K562 (cell line): ENCODE data around the gene APPL2. TPM values are rescaled to one million over a fixed set of nuclear protein-coding genes. Genes with fewer than 3 reads are reported as not detected.

Experiments used
- ADNP ChIP-seq: fragments of 200-800 bp; sonication (Bioruptor generic); IDR thresholded peaks from 2 replicates; pipeline ENCODE4 v1.6.1; 2016; ENCODE audit warnings: missing genetic modification characterization, missing compliant biosample characterization
- ASH1L ChIP-seq: fragments of 450-650 bp; IDR thresholded peaks from 2 replicates; pipeline ENCODE4 v1.6.1; 2018; ENCODE audit warnings: borderline replicate concordance, mild to moderate bottlenecking, low read depth; ENCODE audit not compliant: partially characterized antibody
- BCL6 ChIP-seq: fragments of 250-450 bp; sonication (Bioruptor Pico); IDR thresholded peaks from 2 replicates; pipeline ENCODE4 v1.4.0; 2020
- ELK1 ChIP-seq: sonication (generic); formaldehyde crosslinking; IDR thresholded peaks from 2 replicates; pipeline ENCODE4 v1.8.1; 2022; ENCODE audit warnings: missing genetic modification reagents
- HMGN3 ChIP-seq: IDR thresholded peaks from 2 replicates; pipeline ENCODE4 v1.6.1; 2011; ENCODE audit warnings: borderline replicate concordance, low read depth, mild to moderate bottlenecking, mixed read lengths, low read length; ENCODE audit not compliant: insufficient read length; ENCODE audit errors: extremely low read depth
- LCOR ChIP-seq: sonication (generic); formaldehyde crosslinking; IDR thresholded peaks from 2 replicates; pipeline ENCODE4 v1.8.0; 2022; ENCODE audit warnings: mild to moderate bottlenecking, missing genetic modification reagents
- MCM7 ChIP-seq, 2 experiments: fragments of 450-650 bp; IDR thresholded peaks; 2 replicates each; pipeline ENCODE4 v1.6.1; 2016 to 2018
- MYC ChIP-seq, 2 experiments: fragments of 250-450 bp in 1 of 2; sonication (Bioruptor Pico) in 1 of 2; IDR thresholded peaks; 2 replicates each; pipeline versions ENCODE4 v1.5.1 to v1.6.1; 2012 to 2021; ENCODE audit warnings: low read depth in 2 of 2, borderline replicate concordance in 1 of 2, improper control_type of control experiment in 1 of 2, low read length in 1 of 2, mild to moderate bottlenecking in 1 of 2, moderate library complexity in 1 of 2
- PHTF2 ChIP-seq: fragments of 250-450 bp; sonication (Bioruptor Pico); IDR thresholded peaks from 2 replicates; pipeline ENCODE4 v1.5.0; 2021; ENCODE audit warnings: mild to moderate bottlenecking
- POLR2H ChIP-seq: IDR thresholded peaks from 2 replicates; pipeline ENCODE4 v1.6.1; 2016; ENCODE audit warnings: missing genetic modification characterization, low read depth, mild to moderate bottlenecking, control low read depth, missing compliant biosample characterization, moderate library complexity
- PRPF4 ChIP-seq: fragments of 200-400 bp; formaldehyde crosslinking; IDR thresholded peaks from one replicate; pipeline ENCODE4 v1.6.1; 2017; ENCODE audit warnings: low read length, low read depth, mild to moderate bottlenecking; ENCODE audit not compliant: insufficient read depth, poor library complexity, severe bottlenecking
- SIN3A ChIP-seq, 2 experiments: fragments of 150-350 bp in 1 of 2; IDR thresholded peaks; 2 replicates each; pipeline ENCODE4 v1.6.1; 2011 to 2016; ENCODE audit warnings: borderline replicate concordance in 2 of 2, low read depth in 2 of 2, low read length in 2 of 2, mild to moderate bottlenecking in 2 of 2, moderate library complexity in 2 of 2; ENCODE audit not compliant: control insufficient read depth in 1 of 2
- TAF7 ChIP-seq: fragments of 450-650 bp; IDR thresholded peaks from 2 replicates; pipeline ENCODE4 v1.6.1; 2016; ENCODE audit warnings: missing genetic modification characterization, missing compliant biosample characterization
- TFAP4 ChIP-seq: sonication (generic); formaldehyde crosslinking; IDR thresholded peaks from 2 replicates; pipeline ENCODE4 v1.8.0; 2022; ENCODE audit warnings: missing genetic modification reagents, mild to moderate bottlenecking, moderate library complexity, borderline replicate concordance
- YY1 ChIP-seq, 3 experiments: IDR thresholded peaks; 2 replicates each; pipeline ENCODE4 v1.6.1; 2011; ENCODE audit warnings: low read length in 2 of 3, mild to moderate bottlenecking in 2 of 3, moderate library complexity in 2 of 3, borderline replicate concordance in 1 of 3, control low read depth in 1 of 3, low read depth in 1 of 3; ENCODE audit not compliant: insufficient read depth in 3 of 3, insufficient replicate concordance in 2 of 3, control insufficient read depth in 1 of 3, insufficient read length in 1 of 3; ENCODE audit errors: extremely low read depth in 1 of 3
- ZNF121 ChIP-seq: sonication (generic); formaldehyde crosslinking; conservative IDR thresholded peaks from 2 replicates; pipeline ENCODE4 v1.8.0; 2022; ENCODE audit warnings: missing genetic modification reagents
- ZNF23 ChIP-seq: fragments of 250-450 bp; sonication (Bioruptor Pico); IDR thresholded peaks from 2 replicates; pipeline ENCODE4 v1.4.0; 2020; ENCODE audit warnings: mild to moderate bottlenecking
- ZNF311 ChIP-seq: fragments of 250-450 bp; sonication (Bioruptor Pico); IDR thresholded peaks from 2 replicates; pipeline ENCODE4 v1.4.0; 2020; ENCODE audit warnings: mild to moderate bottlenecking, moderate library complexity
- ZNF76 ChIP-seq: fragments of 250-450 bp; sonication (Bioruptor Pico); IDR thresholded peaks from 2 replicates; pipeline ENCODE4 v1.4.0; 2020; ENCODE audit warnings: mild to moderate bottlenecking, moderate library complexity, borderline replicate concordance
- polyA plus RNA-seq, 8 experiments: library from polyadenylated mRNA; depleted of rRNA in 4 of 8; stranded (reverse) in 5 of 8; unstranded in 3 of 8; fragments of >200 nt; fragmentation: Nextera tagmentation in 2 of 8; fragmentation: Illumina TruSeq in 1 of 8; extraction: Ambion mirVana in 2 of 8; extraction: Trizol in 1 of 8; gene quantifications; 2 replicates each; pipeline versions ENCODE4 v1.2.1 to v1.2.3, GENCODE V29; 2011 to 2014; ENCODE audit warnings: inconsistent platforms in 1 of 8, missing spikeins in 1 of 8
- total RNA-seq, 7 experiments: library from RNA; depleted of rRNA in 6 of 7; stranded (reverse); fragments of >200 nt in 6 of 7; fragmentation: Illumina TruSeq in 2 of 7; extraction: Trizol in 2 of 7; gene quantifications; 2 replicates each; pipeline versions ENCODE4 v1.2.1 to v1.2.3, GENCODE V29; 2011 to 2021; ENCODE audit warnings: low replicate concordance in 1 of 7
- TF ChIP-seq, protein P1 (sequence below): fragments of 450-650 bp; IDR thresholded peaks from 2 replicates; pipeline ENCODE4 v1.6.1; 2016
- TF ChIP-seq, protein P2 (sequence below), 2 experiments: fragments of 450-650 bp in 1 of 2; IDR thresholded peaks; 2 replicates each; pipeline ENCODE4 v1.6.1; 2011 to 2017; ENCODE audit warnings: low read depth in 2 of 2, antibody characterized with exemption in 1 of 2, borderline replicate concordance in 1 of 2, low read length in 1 of 2, mild to moderate bottlenecking in 1 of 2, mixed read lengths in 1 of 2; ENCODE audit not compliant: control insufficient read depth in 1 of 2

Gene APPL2
- total and polyA plus RNA-seq, 9 of the 15 experiments (the other 6 are each of a cell fraction or from before 2014, with no cell fraction given): 2.1 to 14.4 (median 8.2) TPM

DNA sequence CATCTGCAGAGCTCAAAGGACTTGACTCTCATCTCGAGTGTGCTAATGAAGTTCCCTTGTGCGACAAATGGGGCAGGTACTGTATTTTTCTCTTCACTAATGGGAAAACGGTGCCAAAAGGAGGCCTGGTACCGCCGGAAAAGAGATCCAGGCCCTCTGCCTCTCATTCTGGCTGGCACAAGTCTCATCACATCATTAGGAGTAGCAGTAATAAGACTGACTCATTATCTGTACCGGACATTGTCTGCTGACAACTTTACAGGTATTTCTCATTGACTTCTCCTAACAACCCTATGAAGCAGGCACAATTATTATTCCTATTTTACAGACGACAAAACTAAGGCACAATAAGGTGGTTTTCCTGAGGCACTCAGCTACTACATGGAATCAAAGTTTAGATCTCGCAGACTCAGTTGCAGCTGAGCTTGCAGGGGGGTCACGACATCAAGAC is 668 bp downstream of the APPL2 start (continued):
- TF ChIP-seq BCL6 (CRISPR knock-in tag): no peak
- TF ChIP-seq ZNF76: no peak
- TF ChIP-seq ELK1 (CRISPR knock-in tag): no peak
- no peak for TF ChIP-seq ZNF23 (CRISPR knock-in tag)
- no peak for TF ChIP-seq TFAP4 (CRISPR knock-in tag)
- TF ChIP-seq MCM7 (IDR thresholded peaks at IDR 0.05): no peak
- no peak for TF ChIP-seq PHTF2 (CRISPR knock-in tag)
- TF ChIP-seq, protein P1, sequence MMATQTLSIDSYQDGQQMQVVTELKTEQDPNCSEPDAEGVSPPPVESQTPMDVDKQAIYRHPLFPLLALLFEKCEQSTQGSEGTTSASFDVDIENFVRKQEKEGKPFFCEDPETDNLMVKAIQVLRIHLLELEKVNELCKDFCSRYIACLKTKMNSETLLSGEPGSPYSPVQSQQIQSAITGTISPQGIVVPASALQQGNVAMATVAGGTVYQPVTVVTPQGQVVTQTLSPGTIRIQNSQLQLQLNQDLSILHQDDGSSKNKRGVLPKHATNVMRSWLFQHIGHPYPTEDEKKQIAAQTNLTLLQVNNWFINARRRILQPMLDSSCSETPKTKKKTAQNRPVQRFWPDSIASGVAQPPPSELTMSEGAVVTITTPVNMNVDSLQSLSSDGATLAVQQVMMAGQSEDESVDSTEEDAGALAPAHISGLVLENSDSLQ: no peak
- no peak for TF ChIP-seq POLR2H (tag)
- TF ChIP-seq HMGN3: no peak
- no peak for TF ChIP-seq TAF7 (tag)
- peak; percentile 77 for TF ChIP-seq ADNP (tag)
- no peak for TF ChIP-seq ZNF121 (CRISPR knock-in tag)
- no peak for TF ChIP-seq ZNF311 (CRISPR knock-in tag)
- TF ChIP-seq, protein P2, sequence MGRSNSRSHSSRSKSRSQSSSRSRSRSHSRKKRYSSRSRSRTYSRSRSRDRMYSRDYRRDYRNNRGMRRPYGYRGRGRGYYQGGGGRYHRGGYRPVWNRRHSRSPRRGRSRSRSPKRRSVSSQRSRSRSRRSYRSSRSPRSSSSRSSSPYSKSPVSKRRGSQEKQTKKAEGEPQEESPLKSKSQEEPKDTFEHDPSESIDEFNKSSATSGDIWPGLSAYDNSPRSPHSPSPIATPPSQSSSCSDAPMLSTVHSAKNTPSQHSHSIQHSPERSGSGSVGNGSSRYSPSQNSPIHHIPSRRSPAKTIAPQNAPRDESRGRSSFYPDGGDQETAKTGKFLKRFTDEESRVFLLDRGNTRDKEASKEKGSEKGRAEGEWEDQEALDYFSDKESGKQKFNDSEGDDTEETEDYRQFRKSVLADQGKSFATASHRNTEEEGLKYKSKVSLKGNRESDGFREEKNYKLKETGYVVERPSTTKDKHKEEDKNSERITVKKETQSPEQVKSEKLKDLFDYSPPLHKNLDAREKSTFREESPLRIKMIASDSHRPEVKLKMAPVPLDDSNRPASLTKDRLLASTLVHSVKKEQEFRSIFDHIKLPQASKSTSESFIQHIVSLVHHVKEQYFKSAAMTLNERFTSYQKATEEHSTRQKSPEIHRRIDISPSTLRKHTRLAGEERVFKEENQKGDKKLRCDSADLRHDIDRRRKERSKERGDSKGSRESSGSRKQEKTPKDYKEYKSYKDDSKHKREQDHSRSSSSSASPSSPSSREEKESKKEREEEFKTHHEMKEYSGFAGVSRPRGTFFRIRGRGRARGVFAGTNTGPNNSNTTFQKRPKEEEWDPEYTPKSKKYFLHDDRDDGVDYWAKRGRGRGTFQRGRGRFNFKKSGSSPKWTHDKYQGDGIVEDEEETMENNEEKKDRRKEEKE (IDR thresholded peaks at IDR 0.05; ENCODE audit: borderline replicate concordance in 1 of 2, control insufficient read depth in 1 of 2, low read depth in 2 of 2, low read length in 1 of 2): no peak
- TF ChIP-seq MYC (IDR thresholded peaks at IDR 0.05; ENCODE audit: low read depth, low read length): no peak
- TF ChIP-seq MYC (CRISPR knock-in tag; IDR thresholded peaks at IDR 0.05; ENCODE audit: borderline replicate concordance, low read depth): no peak
- TF ChIP-seq SIN3A (IDR thresholded peaks at IDR 0.05; ENCODE audit: borderline replicate concordance in 2 of 2, control insufficient read depth in 1 of 2, low read depth in 2 of 2, low read length in 2 of 2): no peak
- no peak for TF ChIP-seq ASH1L
- TF ChIP-seq LCOR: 0 out of 2 replicates have a peak, but pooled peaks have one; percentile 27
- no peak for TF ChIP-seq PRPF4
- TF ChIP-seq YY1 (IDR thresholded peaks at IDR 0.05; ENCODE audit: borderline replicate concordance in 1 of 3, control insufficient read depth in 1 of 3, extremely low read depth in 1 of 3, insufficient read depth in 3 of 3, insufficient read length in 1 of 3, insufficient replicate concordance in 2 of 3, low read depth in 1 of 3, low read length in 2 of 3): no peak
